ENCODE data around the gene CEP164. TPM values are rescaled to one million over a fixed set of nuclear protein-coding genes. Genes with fewer than 3 reads are reported as not detected.
A peak's percentile ranks its signal among the peaks of the same experiment; 100 is the strongest.
"Not testable (repeated sequence)": the region's sequence is repeated elsewhere in the genome, so short reads cannot be mapped to it uniquely, and the experiment has no call there.

The CEP164 gene
- total RNA-seq, 1 experiment from 2014 or later, result 43.7 TPM

- H3K9me3 ChIP-seq (ENCODE audit: low read length), result no peaks in the 10 kb centered on the region
- H3K27ac ChIP-seq (ENCODE audit: low read length), result no peak overlapping the region
- CTCF ChIA-PET, result interaction anchor here (0.6 kb wide), 1 partner anchor 198 kb away, joined by 3 read pairs; no protein-coding TSS in a partner anchor
- DNase-seq, result no peak
- intact Hi-C loops (cut with micrococcal nuclease), result no loop called here
- H3K9ac ChIP-seq (ENCODE audit: low read length), result no peak overlapping the region
- POLR2A ChIA-PET (ENCODE audit: unreplicated experiment), result no interaction called here
- no peaks in the 10 kb centered on the region for H4K20me1 ChIP-seq (ENCODE audit: low read length)
- no TSS peak for BruUV-seq (replicated peaks)
- TF ChIP-seq, protein P1, sequence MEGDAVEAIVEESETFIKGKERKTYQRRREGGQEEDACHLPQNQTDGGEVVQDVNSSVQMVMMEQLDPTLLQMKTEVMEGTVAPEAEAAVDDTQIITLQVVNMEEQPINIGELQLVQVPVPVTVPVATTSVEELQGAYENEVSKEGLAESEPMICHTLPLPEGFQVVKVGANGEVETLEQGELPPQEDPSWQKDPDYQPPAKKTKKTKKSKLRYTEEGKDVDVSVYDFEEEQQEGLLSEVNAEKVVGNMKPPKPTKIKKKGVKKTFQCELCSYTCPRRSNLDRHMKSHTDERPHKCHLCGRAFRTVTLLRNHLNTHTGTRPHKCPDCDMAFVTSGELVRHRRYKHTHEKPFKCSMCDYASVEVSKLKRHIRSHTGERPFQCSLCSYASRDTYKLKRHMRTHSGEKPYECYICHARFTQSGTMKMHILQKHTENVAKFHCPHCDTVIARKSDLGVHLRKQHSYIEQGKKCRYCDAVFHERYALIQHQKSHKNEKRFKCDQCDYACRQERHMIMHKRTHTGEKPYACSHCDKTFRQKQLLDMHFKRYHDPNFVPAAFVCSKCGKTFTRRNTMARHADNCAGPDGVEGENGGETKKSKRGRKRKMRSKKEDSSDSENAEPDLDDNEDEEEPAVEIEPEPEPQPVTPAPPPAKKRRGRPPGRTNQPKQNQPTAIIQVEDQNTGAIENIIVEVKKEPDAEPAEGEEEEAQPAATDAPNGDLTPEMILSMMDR (conservative IDR thresholded peaks at IDR 0.05; ENCODE audit: low read depth, low read length), result no peak
- TF ChIP-seq EZH2phosphoT487 (IDR thresholded peaks at IDR 0.05; ENCODE audit: borderline replicate concordance, low read length) (no peak), EZH2 (IDR thresholded peaks at IDR 0.05; ENCODE audit: low read length, unreplicated experiment) (no peak)
- H3K36me3 ChIP-seq (ENCODE audit: low read depth, low read length), result no peaks in the 10 kb centered on the region
- H3K4me3 ChIP-seq (ENCODE audit: low read length), result no peak overlapping the region
- H3F3A ChIP-seq (ENCODE audit: low read length, unreplicated experiment), result no peaks in the 10 kb centered on the region
- no peaks in the 10 kb centered on the region for H3K27me3 ChIP-seq (ENCODE audit: low read length)
- no peak overlapping the region for H3K4me2 ChIP-seq (ENCODE audit: low read length)
- H3K79me2 ChIP-seq (ENCODE audit: low read length), result no peaks in the 10 kb centered on the region
- no peaks in the 10 kb centered on the region for H3K9me2 ChIP-seq (replicated peaks; ENCODE audit: low read length)
- ATAC-seq, result no peak
- peaks cover 15% of the 10 kb centered on the region for H3K4me1 ChIP-seq (ENCODE audit: insufficient read depth, low read length)
- H2AFZ ChIP-seq (ENCODE audit: low read length), result no peak overlapping the region
These were observed 8.3 kb upstream of the CEP164 start for GRCh38 chr11:117319214-117319840.

DNA sequence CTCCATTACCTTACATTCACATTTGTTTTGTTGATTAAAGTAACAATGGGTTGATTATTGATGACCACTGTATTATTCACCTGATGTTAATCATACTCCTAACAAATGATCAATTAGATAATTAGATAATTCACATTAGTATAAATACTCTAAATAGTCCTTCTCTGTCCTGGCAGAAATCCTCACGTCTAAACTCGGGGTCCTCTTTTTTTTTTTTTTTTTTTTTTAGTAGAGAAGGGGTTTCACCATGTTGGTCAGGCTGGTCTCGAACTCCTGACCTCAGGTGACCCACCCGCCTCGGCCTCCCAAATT, 443 bp upstream of the CEP164 start:
- H3K9me3 ChIP-seq (ENCODE audit: low read length); H3F3A ChIP-seq (ENCODE audit: low read length, unreplicated experiment); H3K27me3 ChIP-seq (ENCODE audit: low read length); H4K20me1 ChIP-seq (ENCODE audit: low read length); H3K4me1 ChIP-seq (ENCODE audit: insufficient read depth, low read length); DNase-seq; H3K27ac ChIP-seq (ENCODE audit: low read length); ATAC-seq; H3K9me2 ChIP-seq (replicated peaks; ENCODE audit: low read length); H3K36me3 ChIP-seq (ENCODE audit: low read depth, low read length); CTCF ChIA-PET; intact Hi-C loops (cut with micrococcal nuclease): not testable (repeated sequence)
- Histone ChIP-seq H3K79me2 (ENCODE audit: low read length) (peaks cover 19% of the 10 kb centered on the region), H3K4me3 (ENCODE audit: low read length) (peak overlapping the region; percentile 76), H3K9ac (ENCODE audit: low read length) (peak overlapping the region; percentile 69; the same call in 1 of the 2 replicates), H3K4me2 (ENCODE audit: low read length) (peak overlapping the region; percentile 95), H2AFZ (ENCODE audit: low read length) (peak overlapping the region; percentile 93; the same call in 1 of the 2 replicates)
- POLR2A ChIA-PET (ENCODE audit: unreplicated experiment), result interaction anchor here (0.7 kb wide), 1 partner anchor 388 kb away, joined by 3 read pairs; no protein-coding TSS in a partner anchor
- TSS peak; percentile 85 for BruUV-seq (replicated peaks)

DNA sequence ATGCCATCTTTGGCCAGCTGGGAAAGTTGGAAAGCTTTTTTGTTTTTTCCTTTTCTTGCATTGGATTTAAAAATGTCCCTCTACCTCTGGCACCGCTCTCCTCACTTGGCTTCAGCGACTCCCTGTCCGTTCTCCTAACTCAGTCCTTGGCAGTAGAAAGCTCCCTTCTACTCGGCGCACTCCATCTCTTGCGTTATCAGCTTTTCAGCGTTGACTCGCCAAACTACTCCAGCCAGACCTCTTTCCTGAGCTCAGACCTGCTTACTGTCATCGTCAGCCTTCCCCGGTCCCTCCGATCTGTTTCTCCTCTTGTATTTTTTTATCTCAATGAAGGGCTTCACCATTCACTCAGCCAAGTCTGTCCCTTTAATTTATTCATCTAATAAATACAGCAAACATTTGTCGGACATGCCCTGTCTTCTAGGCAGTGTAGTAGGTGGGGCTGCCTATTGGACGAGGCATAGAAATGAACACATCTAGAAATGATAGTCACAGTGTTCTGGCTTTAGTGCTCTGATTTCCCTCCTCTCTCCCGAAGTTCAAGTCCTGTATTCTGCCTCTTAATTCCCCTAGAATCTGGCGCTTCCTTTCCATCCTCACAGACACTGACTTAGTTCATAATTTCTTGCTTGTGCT, 839 bp downstream of the CEP164 start:
- intact Hi-C loops (cut with micrococcal nuclease), result loop anchor here (1.0 kb wide), 1 partner anchor 89 kb away; no protein-coding TSS in a partner anchor
- POLR2A ChIA-PET (ENCODE audit: unreplicated experiment), result interaction anchor here (0.6 to 1.0 kb wide), 3 partner anchors 13 to 85 kb away, joined by 3 to 7 read pairs (median 4); partner anchors contain the start of gene BACE1
- no peaks in the 10 kb centered on the region for H3F3A ChIP-seq (ENCODE audit: low read length, unreplicated experiment)
- no peaks in the 10 kb centered on the region for H3K9me2 ChIP-seq (replicated peaks; ENCODE audit: low read length)
- no peaks in the 10 kb centered on the region for H4K20me1 ChIP-seq (ENCODE audit: low read length)
- H3K36me3 ChIP-seq (ENCODE audit: low read depth, low read length), result no peaks in the 10 kb centered on the region
- H3K9me3 ChIP-seq (ENCODE audit: low read length), result no peaks in the 10 kb centered on the region
- peak overlapping the region; percentile 69 for H3K9ac ChIP-seq (ENCODE audit: low read length)
- DNase-seq (peak; percentile 44), ATAC-seq (peak; percentile 26)
- H3K79me2 ChIP-seq (ENCODE audit: low read length), result peaks cover 19% of the 10 kb centered on the region
- peak overlapping the region; percentile 76 for H3K4me3 ChIP-seq (ENCODE audit: low read length)
- peak overlapping the region; percentile 57 for H3K27ac ChIP-seq (ENCODE audit: low read length)
- no peak for TF ChIP-seq EZH2phosphoT487 (IDR thresholded peaks at IDR 0.05; ENCODE audit: borderline replicate concordance, low read length)
- TF ChIP-seq, protein P1 (conservative IDR thresholded peaks at IDR 0.05; ENCODE audit: low read depth, low read length), result no peak
- TF ChIP-seq EZH2 (IDR thresholded peaks at IDR 0.05; ENCODE audit: low read length, unreplicated experiment), result no peak
- peak overlapping the region; percentile 95 for H3K4me2 ChIP-seq (ENCODE audit: low read length)
- CTCF ChIA-PET, result no interaction called here
- TSS peak; percentile 51 for BruUV-seq (replicated peaks)
- H3K27me3 ChIP-seq (ENCODE audit: low read length), result no peaks in the 10 kb centered on the region
- H3K4me1 ChIP-seq (ENCODE audit: insufficient read depth, low read length), result peaks cover 10% of the 10 kb centered on the region
- peak overlapping the region; percentile 93 for H2AFZ ChIP-seq (ENCODE audit: low read length)

Data from PC-3 (cell line).